ENCODE measurements around the gene GIPC1.
"Not testable (repeated sequence)": the region's sequence is repeated elsewhere in the genome, so short reads cannot be mapped to it uniquely, and the experiment has no call there.

The GIPC1 gene

GRCh38 chr19:14471436-14472187 is 24.3 kb downstream of the GIPC1 start:
- no peak for DNase-seq

GRCh38 chr19:14470031-14470876 is 25.7 kb downstream of the GIPC1 start:
- DNase-seq: no peak

- DNase-seq: no peak
Observed at GRCh38 chr19:14467816-14468215, 28.1 kb downstream of the GIPC1 start.

GRCh38 chr19:14467391-14467790 is 28.5 kb downstream of the GIPC1 start:
- DNase-seq: no peak

GRCh38 chr19:14463747-14464146 is 32.2 kb downstream of the GIPC1 start:
- DNase-seq: no peak

- DNase-seq: not testable (repeated sequence)
Observed at GRCh38 chr19:14462401-14462800, 33.5 kb downstream of the GIPC1 start.

- DNase-seq: no peak
Observed at GRCh38 chr19:14460935-14461334, 35.0 kb downstream of the GIPC1 start.

GRCh38 chr19:14459703-14460102 is 36.2 kb downstream of the GIPC1 start:
- DNase-seq: no peak

GRCh38 chr19:14452303-14452702 is 43.6 kb downstream of the GIPC1 start:
- not testable (repeated sequence) for DNase-seq

GRCh38 chr19:14450876-14451275 is 45.1 kb downstream of the GIPC1 start:
- no peak for DNase-seq

GRCh38 chr19:14450168-14450874 is 45.6 kb downstream of the GIPC1 start:
- DNase-seq: no peak

GRCh38 chr19:14449321-14449720 is 46.6 kb downstream of the GIPC1 start:
- no peak for DNase-seq

- no peak for DNase-seq
Observed at GRCh38 chr19:14446336-14447036, 49.4 kb downstream of the GIPC1 start.

- DNase-seq: no peak
Observed at GRCh38 chr19:14443632-14444216, 52.2 kb downstream of the GIPC1 start.

GRCh38 chr19:14442891-14443631 is 52.9 kb downstream of the GIPC1 start:
- no peak for DNase-seq

- DNase-seq: no peak
Observed at GRCh38 chr19:14441041-14441938, 54.6 kb downstream of the GIPC1 start.

- DNase-seq: peak in 11 of 14 donors; percentile 2 to 64 (median 29)
Observed at GRCh38 chr19:14440049-14440448, 55.9 kb downstream of the GIPC1 start.

- no peak for DNase-seq
Observed at GRCh38 chr19:14439014-14439413, 56.9 kb downstream of the GIPC1 start.

- no peak for DNase-seq
Observed at GRCh38 chr19:14437578-14438140, 58.3 kb downstream of the GIPC1 start.
